Activated CD4-positive, alpha-beta T cell treated with anti-CD3 and anti-CD28 coated beads, Interleukin-2, amount 10 ng/mL, durations not matched to agents 7 days and 5 days (primary cell): ENCODE data around the gene DCST1. TPM values are rescaled to one million over a fixed set of nuclear protein-coding genes. Genes with fewer than 3 reads are reported as not detected.
A peak's percentile ranks its signal among the peaks of the same experiment; 100 is the strongest.

Experiments used
- CTCF ChIA-PET: fragments of 350-600 bp; sonication (Branson Sonifier 250); formaldehyde crosslinking; loops from one replicate; lab custom pipeline; 2021; ENCODE audit warnings: antibody characterized with exemption; lab: Charles Lee
- POLR2A ChIA-PET: fragments of 350-600 bp; sonication (Branson Sonifier 250); formaldehyde crosslinking; loops from one replicate; lab custom pipeline; 2021; ENCODE audit warnings: antibody characterized with exemption; lab: Charles Lee
- DNase-seq: peaks from one replicate; pipeline ENCODE4 v3.0.0-alpha.2; 2020
- H3K27ac Mint-ChIP-seq: one replicate; pipeline ENCODE4 v1.8.0; 2021; ENCODE audit warnings: mild to moderate bottlenecking, moderate library complexity, mixed read lengths
- H3K27me3 Mint-ChIP-seq: one replicate; pipeline ENCODE4 v1.8.0; 2021; ENCODE audit warnings: mixed read lengths
- H3K36me3 Mint-ChIP-seq: one replicate; pipeline ENCODE4 v1.8.0; 2021; ENCODE audit warnings: low read depth, mixed read lengths
- H3K4me1 Mint-ChIP-seq: one replicate; pipeline ENCODE4 v1.8.0; 2021; ENCODE audit warnings: mixed read lengths
- H3K4me3 Mint-ChIP-seq: one replicate; pipeline ENCODE4 v1.8.0; 2021; ENCODE audit warnings: mild to moderate bottlenecking, moderate library complexity, mixed read lengths
- H3K9me3 Mint-ChIP-seq: one replicate; pipeline ENCODE4 v1.8.0; 2021; ENCODE audit warnings: mixed read lengths
- total RNA-seq, 2 experiments: library from RNA; stranded (reverse); gene quantifications; one replicate each; pipeline ENCODE4 v1.2.3, GENCODE V29; 2021

DCST1 gene
- total RNA-seq, 2 experiments from 2014 or later: not detected

- POLR2A ChIA-PET: no interaction called here
- H3K4me3 Mint-ChIP-seq: no peak overlapping the region
- DNase-seq: peak; percentile 85
- no peaks in the 10 kb centered on the region for H3K9me3 Mint-ChIP-seq
- peak overlapping the region; percentile 84 for H3K27ac Mint-ChIP-seq
- H3K36me3 Mint-ChIP-seq: peaks cover 59% of the 10 kb centered on the region
- peaks cover 70% of the 10 kb centered on the region for H3K4me1 Mint-ChIP-seq
- no peaks in the 10 kb centered on the region for H3K27me3 Mint-ChIP-seq
- CTCF ChIA-PET: interaction anchor here (0.5 to 17.4 kb wide), 33 partner anchors 9 to 458 kb away, joined by 3 to 222 read pairs (median 4); partner anchors contain the start of genes ADAM15, DCST1, DCST2 and FLAD1
Observed at GRCh38 chr1:155017041-155017945, 16.3 kb upstream of the DCST1 start.

- ChIA-PET CTCF (interaction anchor here (0.5 to 17.4 kb wide), 29 partner anchors 8 to 458 kb away, joined by 3 to 222 read pairs (median 4); partner anchors contain the start of genes ADAM15, DCST1, DCST2 and FLAD1), POLR2A (no interaction called here)
- H3K36me3 Mint-ChIP-seq: peaks cover 53% of the 10 kb centered on the region
- H3K4me1 Mint-ChIP-seq: peaks cover 67% of the 10 kb centered on the region
- no peaks in the 10 kb centered on the region for H3K9me3 Mint-ChIP-seq
- no peak for DNase-seq
- H3K4me3 Mint-ChIP-seq: no peak overlapping the region
- H3K27me3 Mint-ChIP-seq: no peaks in the 10 kb centered on the region
- H3K27ac Mint-ChIP-seq: peak overlapping the region; percentile 41
Observed at GRCh38 chr1:155017946-155018316, 15.7 kb upstream of the DCST1 start.

- Mint-ChIP-seq H3K27me3 (no peaks in the 10 kb centered on the region), H3K4me1 (peaks cover 60% of the 10 kb centered on the region), H3K27ac (peak overlapping the region; percentile 46), H3K36me3 (peaks cover 45% of the 10 kb centered on the region), H3K4me3 (no peak overlapping the region), H3K9me3 (no peaks in the 10 kb centered on the region)
- no peak for DNase-seq
- ChIA-PET CTCF (interaction anchor here (1.0 to 17.4 kb wide), 11 partner anchors 11 to 74 kb away, joined by 3 to 222 read pairs (median 4); partner anchors contain the start of genes ADAM15, DCST1, DCST2 and LENEP), POLR2A (no interaction called here)
Observed at GRCh38 chr1:155018617-155019348, 14.8 kb upstream of the DCST1 start.

- Mint-ChIP-seq H3K36me3 (peaks cover 37% of the 10 kb centered on the region), H3K4me3 (no peak overlapping the region), H3K4me1 (peaks cover 51% of the 10 kb centered on the region), H3K9me3 (no peaks in the 10 kb centered on the region), H3K27me3 (no peaks in the 10 kb centered on the region), H3K27ac (no peak overlapping the region)
- POLR2A ChIA-PET: interaction anchor here (0.6 kb wide), 1 partner anchor 18 kb away, joined by 3 read pairs; no protein-coding TSS in a partner anchor
- CTCF ChIA-PET: interaction anchor here (1.1 to 17.4 kb wide), 10 partner anchors 8 to 72 kb away, joined by 3 to 222 read pairs (median 4); partner anchors contain the start of genes ADAM15, DCST1, DCST2 and LENEP
- no peak for DNase-seq
Observed at GRCh38 chr1:155019377-155020245, 14.0 kb upstream of the DCST1 start.

- POLR2A ChIA-PET: interaction anchor here (1.4 kb wide), 1 partner anchor 23 kb away, joined by 3 read pairs; no protein-coding TSS in a partner anchor
- H3K4me3 Mint-ChIP-seq: no peak overlapping the region
- no peak overlapping the region for H3K27ac Mint-ChIP-seq
Observed at GRCh38 chr1:155022136-155022926, 11.3 kb upstream of the DCST1 start.

GRCh38 chr1:155022927-155023236 is 10.7 kb upstream of the DCST1 start:
- H3K27ac Mint-ChIP-seq: no peak overlapping the region
- H3K4me3 Mint-ChIP-seq: no peak overlapping the region
- ChIA-PET POLR2A (interaction anchor here (1.4 kb wide), 1 partner anchor 24 kb away, joined by 3 read pairs; no protein-coding TSS in a partner anchor), CTCF (interaction anchor here (1.4 to 17.4 kb wide), 4 partner anchors 11 to 32 kb away, joined by 5 to 222 read pairs (median 95); partner anchors contain the start of genes DCST1, DCST2, LENEP and ZBTB7B)
- no peak for DNase-seq
- H3K27me3 Mint-ChIP-seq: no peaks in the 10 kb centered on the region
- no peaks in the 10 kb centered on the region for H3K9me3 Mint-ChIP-seq
- peaks cover 23% of the 10 kb centered on the region for H3K4me1 Mint-ChIP-seq
- peaks cover 17% of the 10 kb centered on the region for H3K36me3 Mint-ChIP-seq

More at GRCh38 chr1:155022136-155022926, 11.3 kb upstream of the DCST1 start:
- H3K36me3 Mint-ChIP-seq: peaks cover 22% of the 10 kb centered on the region
- H3K27me3 Mint-ChIP-seq: no peaks in the 10 kb centered on the region
- CTCF ChIA-PET: interaction anchor here (1.4 to 17.4 kb wide), 4 partner anchors 10 to 32 kb away, joined by 5 to 222 read pairs (median 95); partner anchors contain the start of genes DCST1, DCST2, LENEP and ZBTB7B
- H3K4me1 Mint-ChIP-seq: peaks cover 27% of the 10 kb centered on the region
- H3K9me3 Mint-ChIP-seq: no peaks in the 10 kb centered on the region
- no peak for DNase-seq

GRCh38 chr1:155023627-155024026 is 10.0 kb upstream of the DCST1 start:
- ChIA-PET POLR2A (interaction anchor here (1.4 kb wide), 1 partner anchor 24 kb away, joined by 3 read pairs; no protein-coding TSS in a partner anchor), CTCF (interaction anchor here (0.6 to 16.5 kb wide), 4 partner anchors 11 to 31 kb away, joined by 3 to 222 read pairs (median 6); partner anchors contain the start of genes DCST1 and DCST2)
- no peak overlapping the region for H3K4me3 Mint-ChIP-seq

GRCh38 chr1:155024315-155024714 is 9.3 kb upstream of the DCST1 start:
- peaks cover 3% of the 10 kb centered on the region for H3K27me3 Mint-ChIP-seq
- POLR2A ChIA-PET: no interaction called here
- CTCF ChIA-PET: interaction anchor here (16.5 kb wide), 1 partner anchor 14 kb away, joined by 222 read pairs; the partner anchor contains the start of genes DCST1 and DCST2
- no peak for DNase-seq
- H3K27ac Mint-ChIP-seq: peak overlapping the region; percentile 9
- H3K4me1 Mint-ChIP-seq: peaks cover 14% of the 10 kb centered on the region
- no peaks in the 10 kb centered on the region for H3K9me3 Mint-ChIP-seq
- no peak overlapping the region for H3K4me3 Mint-ChIP-seq
- H3K36me3 Mint-ChIP-seq: peaks cover 7% of the 10 kb centered on the region

More at GRCh38 chr1:155023627-155024026, 10.0 kb upstream of the DCST1 start:
- Mint-ChIP-seq H3K4me1 (peaks cover 19% of the 10 kb centered on the region), H3K27me3 (no peaks in the 10 kb centered on the region), H3K9me3 (no peaks in the 10 kb centered on the region), H3K27ac (peak overlapping the region; percentile 21), H3K36me3 (peaks cover 13% of the 10 kb centered on the region)
- no peak for DNase-seq

- H3K27ac Mint-ChIP-seq: no peak overlapping the region
- CTCF ChIA-PET: interaction anchor here (1.1 to 16.5 kb wide), 2 partner anchors 8 to 12 kb away, joined by 4 to 222 read pairs; partner anchors contain the start of genes DCST1 and DCST2
- peaks cover 6% of the 10 kb centered on the region for H3K4me1 Mint-ChIP-seq
- H3K36me3 Mint-ChIP-seq: no peaks in the 10 kb centered on the region
- POLR2A ChIA-PET: interaction anchor here (0.6 kb wide), 1 partner anchor 310 kb away, joined by 3 read pairs; no protein-coding TSS in a partner anchor
- no peak overlapping the region for H3K4me3 Mint-ChIP-seq
- H3K27me3 Mint-ChIP-seq: peaks cover 3% of the 10 kb centered on the region
- DNase-seq: no peak
- H3K9me3 Mint-ChIP-seq: no peaks in the 10 kb centered on the region
Observed at GRCh38 chr1:155026154-155026553, 7.5 kb upstream of the DCST1 start.

GRCh38 chr1:155026588-155026987 is 7.0 kb upstream of the DCST1 start:
- no peak for DNase-seq
- peaks cover 3% of the 10 kb centered on the region for H3K27me3 Mint-ChIP-seq
- ChIA-PET CTCF (interaction anchor here (1.1 kb wide), 1 partner anchor 9 kb away, joined by 4 read pairs; no protein-coding TSS in a partner anchor), POLR2A (no interaction called here)
- H3K27ac Mint-ChIP-seq: no peak overlapping the region
- H3K4me3 Mint-ChIP-seq: no peak overlapping the region
- peaks cover 6% of the 10 kb centered on the region for H3K4me1 Mint-ChIP-seq
- no peaks in the 10 kb centered on the region for H3K9me3 Mint-ChIP-seq
- H3K36me3 Mint-ChIP-seq: no peaks in the 10 kb centered on the region
